Measurements from ENCODE around the gene SPEN.
A peak's percentile ranks its signal among the peaks of the same experiment; 100 is the strongest.
"Not testable (repeated sequence)": the region's sequence is repeated elsewhere in the genome, so short reads cannot be mapped to it uniquely, and the experiment has no call there.

The SPEN gene

GRCh38 chr1:15835741-15836510, 11.6 kb upstream of the SPEN start:
- Histone ChIP-seq H3K9me3 (no peaks in the 10 kb centered on the region), H3K36me3 (no peaks in the 10 kb centered on the region), H3K4me3 (ENCODE audit: low read depth in 1 of 2, low read length in 1 of 2) (peak overlapping the region; percentile 93 to 99), H3K27me3 (no peaks in the 10 kb centered on the region), H3K4me1 (ENCODE audit: control insufficient read depth in 1 of 2, insufficient read depth in 1 of 2, low read depth in 1 of 2, low read length in 1 of 2) (peaks cover 46 to 56% of the 10 kb centered on the region in 2 experiments), H3K27ac (peak overlapping the region; percentile 100)
- TF ChIP-seq CTCF (IDR thresholded peaks at IDR 0.05): no peak

- Histone ChIP-seq H3K27ac (peak overlapping the region; percentile 100), H3K4me3 (ENCODE audit: low read depth in 1 of 2, low read length in 1 of 2) (peak overlapping the region; percentile 93 to 99), H3K4me1 (ENCODE audit: control insufficient read depth in 1 of 2, insufficient read depth in 1 of 2, low read depth in 1 of 2, low read length in 1 of 2) (peaks cover 42 to 51% of the 10 kb centered on the region in 2 experiments)
Observed at GRCh38 chr1:15836511-15836771, 11.1 kb upstream of the SPEN start.

GRCh38 chr1:15836772-15837669, 10.5 kb upstream of the SPEN start:
- Histone ChIP-seq H3K4me3 (ENCODE audit: low read depth in 1 of 2, low read length in 1 of 2) (peak overlapping the region; percentile 93 to 99), H3K27me3 (no peaks in the 10 kb centered on the region), H3K27ac (peak overlapping the region; percentile 100), H3K36me3 (no peaks in the 10 kb centered on the region), H3K9me3 (no peaks in the 10 kb centered on the region), H3K4me1 (ENCODE audit: control insufficient read depth in 1 of 2, insufficient read depth in 1 of 2, low read depth in 1 of 2, low read length in 1 of 2) (peaks cover 36 to 45% of the 10 kb centered on the region in 2 experiments)
- no peak for TF ChIP-seq CTCF (IDR thresholded peaks at IDR 0.05)

More at GRCh38 chr1:15836511-15836771, 11.1 kb upstream of the SPEN start:
- not testable (repeated sequence) for H3K9me3 ChIP-seq, H3K27me3 ChIP-seq, H3K36me3 ChIP-seq

GRCh38 chr1:15837931-15838330, 9.6 kb upstream of the SPEN start:
- Histone ChIP-seq H3K9me3 (no peaks in the 10 kb centered on the region), H3K36me3 (no peaks in the 10 kb centered on the region), H3K27ac (peak overlapping the region; percentile 100), H3K4me3 (ENCODE audit: low read depth in 1 of 2, low read length in 1 of 2) (peak overlapping the region; percentile 93 to 99), H3K4me1 (ENCODE audit: control insufficient read depth in 1 of 2, insufficient read depth in 1 of 2, low read depth in 1 of 2, low read length in 1 of 2) (peaks cover 27 to 37% of the 10 kb centered on the region in 2 experiments), H3K27me3 (no peaks in the 10 kb centered on the region)
- no peak for TF ChIP-seq CTCF (IDR thresholded peaks at IDR 0.05)

- Histone ChIP-seq H3K4me1 (ENCODE audit: control insufficient read depth in 1 of 2, insufficient read depth in 1 of 2, low read depth in 1 of 2, low read length in 1 of 2) (peaks cover 23 to 29% of the 10 kb centered on the region in 2 experiments), H3K27me3 (no peaks in the 10 kb centered on the region), H3K9me3 (no peaks in the 10 kb centered on the region), H3K27ac (no peak overlapping the region), H3K36me3 (no peaks in the 10 kb centered on the region), H3K4me3 (ENCODE audit: low read depth in 1 of 2, low read length in 1 of 2) (no peak overlapping the region)
- TF ChIP-seq CTCF (IDR thresholded peaks at IDR 0.05): no peak
Observed at GRCh38 chr1:15838721-15839120, 8.8 kb upstream of the SPEN start.
